ENCODE data around the gene PDGFD. TPM values are rescaled to one million over a fixed set of nuclear protein-coding genes. Genes with fewer than 3 reads are reported as not detected.

PDGFD gene
- total RNA-seq, 1 donor from 2014 or later: 10.9 TPM

- Histone ChIP-seq H3K36me3 (no peaks in the 10 kb centered on the region), H3K4me3 (no peak overlapping the region), H3K27ac (replicated peaks) (no peak overlapping the region), H3K9me3 (replicated peaks) (no peaks in the 10 kb centered on the region), H3K27me3 (ENCODE audit: low read depth) (no peaks in the 10 kb centered on the region), H3K4me1 (no peaks in the 10 kb centered on the region)
- no peak for DNase-seq
- intact Hi-C loops (cut with micrococcal nuclease): no loop called here
- TF ChIP-seq, protein P1, sequence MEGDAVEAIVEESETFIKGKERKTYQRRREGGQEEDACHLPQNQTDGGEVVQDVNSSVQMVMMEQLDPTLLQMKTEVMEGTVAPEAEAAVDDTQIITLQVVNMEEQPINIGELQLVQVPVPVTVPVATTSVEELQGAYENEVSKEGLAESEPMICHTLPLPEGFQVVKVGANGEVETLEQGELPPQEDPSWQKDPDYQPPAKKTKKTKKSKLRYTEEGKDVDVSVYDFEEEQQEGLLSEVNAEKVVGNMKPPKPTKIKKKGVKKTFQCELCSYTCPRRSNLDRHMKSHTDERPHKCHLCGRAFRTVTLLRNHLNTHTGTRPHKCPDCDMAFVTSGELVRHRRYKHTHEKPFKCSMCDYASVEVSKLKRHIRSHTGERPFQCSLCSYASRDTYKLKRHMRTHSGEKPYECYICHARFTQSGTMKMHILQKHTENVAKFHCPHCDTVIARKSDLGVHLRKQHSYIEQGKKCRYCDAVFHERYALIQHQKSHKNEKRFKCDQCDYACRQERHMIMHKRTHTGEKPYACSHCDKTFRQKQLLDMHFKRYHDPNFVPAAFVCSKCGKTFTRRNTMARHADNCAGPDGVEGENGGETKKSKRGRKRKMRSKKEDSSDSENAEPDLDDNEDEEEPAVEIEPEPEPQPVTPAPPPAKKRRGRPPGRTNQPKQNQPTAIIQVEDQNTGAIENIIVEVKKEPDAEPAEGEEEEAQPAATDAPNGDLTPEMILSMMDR (IDR thresholded peaks at IDR 0.05; ENCODE audit: borderline replicate concordance): no peak
These were observed 191.9 kb downstream of the PDGFD start for GRCh38 chr11:103972013-103972412.

DNA sequence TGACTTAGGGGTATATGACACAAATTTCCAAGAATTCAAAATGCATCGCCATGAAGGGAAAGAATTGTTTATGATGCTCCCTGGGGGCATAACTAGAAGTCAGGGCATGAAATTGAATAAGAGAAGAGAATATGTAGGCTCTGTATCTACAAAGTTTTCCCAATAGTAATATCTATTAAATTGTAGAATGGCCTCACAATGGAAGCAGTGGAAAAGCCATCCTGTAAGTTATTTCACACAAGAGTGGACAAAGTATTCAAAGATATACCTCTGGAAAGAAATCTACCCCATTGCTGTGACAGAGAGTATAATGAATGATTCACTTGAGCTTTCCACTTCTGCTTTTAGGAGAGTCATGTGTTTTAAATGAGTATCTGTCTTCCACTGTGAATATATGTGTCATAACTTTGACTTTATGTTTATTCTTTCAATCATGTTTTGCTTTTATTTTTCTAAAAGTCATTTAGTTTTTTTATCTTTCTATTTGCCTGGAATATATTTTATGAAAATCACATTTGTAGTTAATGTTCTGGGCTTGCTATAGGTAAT lies 193.2 kb downstream of the PDGFD start:
- H3K27me3 ChIP-seq (ENCODE audit: low read depth): no peaks in the 10 kb centered on the region
- no peak overlapping the region for H3K27ac ChIP-seq (replicated peaks)
- TF ChIP-seq, protein P1 (IDR thresholded peaks at IDR 0.05; ENCODE audit: borderline replicate concordance): no peak
- DNase-seq: no peak
- H3K4me1 ChIP-seq: no peaks in the 10 kb centered on the region
- H3K9me3 ChIP-seq (replicated peaks): no peaks in the 10 kb centered on the region
- no peak overlapping the region for H3K4me3 ChIP-seq
- intact Hi-C loops (cut with micrococcal nuclease): no loop called here
- no peaks in the 10 kb centered on the region for H3K36me3 ChIP-seq

DNA sequence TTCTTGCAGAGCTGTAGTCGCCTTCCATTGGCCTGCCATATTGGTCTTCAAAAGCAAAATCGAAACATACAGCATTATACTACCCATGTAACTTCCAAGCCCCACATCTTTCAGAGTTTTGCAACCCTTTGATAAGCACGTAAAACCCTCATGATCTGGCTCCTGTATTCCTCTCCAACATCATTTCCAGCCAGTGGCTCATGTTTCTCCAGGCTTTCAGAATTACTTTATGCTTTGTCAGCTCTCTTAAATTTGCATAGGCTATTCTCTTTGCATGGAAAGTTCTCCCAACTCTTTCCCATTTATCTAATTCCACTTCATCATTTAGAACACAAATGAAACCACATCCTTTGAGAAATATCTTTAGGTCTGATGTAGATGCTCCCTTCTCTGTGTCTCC lies 195.3 kb downstream of the PDGFD start:
- TF ChIP-seq, protein P1 (IDR thresholded peaks at IDR 0.05; ENCODE audit: borderline replicate concordance): no peak
- Histone ChIP-seq H3K9me3 (replicated peaks) (no peaks in the 10 kb centered on the region), H3K4me3 (no peak overlapping the region), H3K27me3 (ENCODE audit: low read depth) (no peaks in the 10 kb centered on the region), H3K4me1 (no peaks in the 10 kb centered on the region), H3K27ac (replicated peaks) (no peak overlapping the region), H3K36me3 (no peaks in the 10 kb centered on the region)
- intact Hi-C loops (cut with micrococcal nuclease): no loop called here
- DNase-seq: no peak

DNA sequence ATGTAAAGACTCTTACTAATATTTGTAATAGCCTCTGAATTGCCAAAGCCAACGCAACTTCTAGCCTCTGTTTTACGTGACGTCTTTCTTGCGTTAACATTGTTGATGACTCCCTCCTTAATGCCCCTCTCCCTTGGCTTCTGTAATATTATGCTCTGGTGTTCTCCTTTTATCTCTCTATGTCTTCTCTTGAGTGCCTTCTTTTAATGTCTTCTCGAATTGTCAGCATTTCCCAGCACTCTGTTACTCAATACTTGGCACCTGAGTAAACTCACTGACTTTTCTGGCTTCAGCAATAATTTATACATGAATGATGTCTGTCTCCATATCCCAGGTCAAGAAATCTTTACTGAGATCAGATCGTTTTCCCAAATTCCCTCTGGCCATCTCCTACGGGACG lies 196.0 kb downstream of the PDGFD start:
- intact Hi-C loops (cut with micrococcal nuclease): no loop called here
- no peaks in the 10 kb centered on the region for H3K4me1 ChIP-seq
- no peak overlapping the region for H3K4me3 ChIP-seq
- no peak for DNase-seq
- H3K36me3 ChIP-seq: no peaks in the 10 kb centered on the region
- no peaks in the 10 kb centered on the region for H3K27me3 ChIP-seq (ENCODE audit: low read depth)
- H3K27ac ChIP-seq (replicated peaks): no peak overlapping the region
- TF ChIP-seq, protein P1 (IDR thresholded peaks at IDR 0.05; ENCODE audit: borderline replicate concordance): no peak
- H3K9me3 ChIP-seq (replicated peaks): no peaks in the 10 kb centered on the region

- Histone ChIP-seq H3K9me3 (replicated peaks) (no peaks in the 10 kb centered on the region), H3K27me3 (ENCODE audit: low read depth) (no peaks in the 10 kb centered on the region), H3K4me1 (no peaks in the 10 kb centered on the region), H3K36me3 (no peaks in the 10 kb centered on the region), H3K27ac (replicated peaks) (no peak overlapping the region), H3K4me3 (no peak overlapping the region)
- TF ChIP-seq, protein P1 (IDR thresholded peaks at IDR 0.05; ENCODE audit: borderline replicate concordance): no peak
- DNase-seq: no peak
- intact Hi-C loops (cut with micrococcal nuclease): no loop called here
These were observed 199.6 kb downstream of the PDGFD start for GRCh38 chr11:103964390-103964789.
